Measurements from ENCODE around the gene COA3. TPM values are rescaled to one million over a fixed set of nuclear protein-coding genes. Genes with fewer than 3 reads are reported as not detected.

Gene COA3
- total RNA-seq, 1 donor from 2014 or later = 59.8 TPM

DNA sequence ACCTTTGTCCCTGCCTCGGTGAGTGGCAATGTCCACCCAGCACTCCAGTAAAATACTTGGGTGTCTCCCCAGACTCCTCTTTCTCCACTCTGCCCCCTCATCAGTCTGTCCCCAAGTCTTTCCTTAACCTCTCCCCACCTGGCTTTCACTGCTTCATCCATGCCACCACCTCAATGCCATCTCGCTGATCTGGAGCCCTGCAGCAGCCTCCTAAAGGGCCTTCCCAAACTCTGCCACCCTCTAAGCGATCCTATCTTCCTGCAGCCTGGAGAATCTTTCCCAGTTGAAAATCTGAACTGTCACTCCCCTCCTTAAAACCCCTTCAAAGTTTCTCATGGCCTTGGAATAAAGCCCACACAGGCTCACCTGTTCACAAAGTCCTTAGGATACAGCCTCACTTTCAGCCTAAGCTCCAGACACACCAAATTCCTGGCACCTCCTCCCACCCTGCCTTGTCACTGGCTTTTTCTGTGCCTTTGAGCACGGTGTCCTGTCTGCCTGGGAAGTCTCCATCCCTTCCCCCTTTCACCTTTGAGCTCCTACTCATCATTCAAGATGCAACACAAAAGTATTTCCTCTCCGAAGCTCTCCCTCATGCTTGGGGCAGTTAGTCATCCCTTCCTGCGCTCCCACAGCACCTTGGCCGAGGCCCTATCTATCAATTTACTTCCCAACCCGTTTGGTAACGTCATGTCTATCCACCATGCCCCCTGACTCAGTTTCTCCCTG, 15.3 kb downstream of the COA3 start:
- Histone ChIP-seq H3K27me3 (ENCODE audit: control insufficient read depth, insufficient read depth, low read length) (peaks cover 6% of the 10 kb centered on the region), H3K4me3 (ENCODE audit: low read depth, low read length) (no peak overlapping the region), H3K36me3 (ENCODE audit: control insufficient read depth, insufficient read depth, low read length) (peaks cover 6% of the 10 kb centered on the region)
- TF ChIP-seq CTCF (IDR thresholded peaks at IDR 0.05; ENCODE audit: insufficient read depth, low read length, severe bottlenecking) = no peak
- DNase-seq (ENCODE audit: low read depth) = peak; percentile 89
- FAIRE-seq = peak; percentile 83

DNA sequence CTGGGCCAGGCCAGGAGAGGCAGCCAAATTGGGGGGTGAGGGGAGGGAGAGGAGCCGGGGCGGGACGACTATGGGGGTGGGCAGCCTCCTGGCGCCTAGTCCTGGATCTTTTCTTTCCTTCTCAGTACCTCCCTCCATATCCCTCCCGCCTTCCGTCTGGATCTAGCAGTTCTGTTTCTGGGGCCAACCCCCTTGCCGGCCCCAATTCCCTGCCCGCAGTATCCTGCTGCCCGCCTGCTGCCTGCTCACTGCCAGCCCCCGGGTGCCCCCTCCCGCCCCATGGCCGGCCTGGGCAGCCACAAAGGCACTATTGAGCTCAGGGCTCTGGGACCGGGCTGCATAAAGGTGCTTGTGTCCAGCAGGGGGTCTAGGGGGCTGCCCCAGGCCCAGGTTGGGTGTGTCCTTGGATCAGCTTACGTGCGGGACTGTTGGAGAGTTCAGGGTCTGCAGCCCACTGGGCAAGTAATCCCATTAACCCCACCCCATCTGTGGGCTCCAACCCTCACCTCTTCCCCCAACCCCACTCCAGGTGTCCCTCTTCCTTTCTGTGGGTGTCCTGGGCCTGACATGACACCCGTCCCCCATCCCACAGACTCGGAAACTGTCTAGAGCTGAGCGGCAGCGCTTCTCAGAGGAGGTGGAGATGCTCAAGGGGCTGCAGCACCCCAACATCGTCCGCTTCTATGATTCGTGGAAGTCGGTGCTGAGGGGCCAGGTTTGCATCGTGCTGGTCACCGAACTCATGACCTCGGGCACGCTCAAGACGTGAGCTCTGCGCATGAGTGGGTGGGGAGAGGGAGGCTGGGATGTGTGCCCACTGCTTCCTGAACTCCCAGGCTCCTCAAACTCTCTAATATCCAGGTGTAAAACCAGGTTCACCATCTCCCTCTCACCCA, 16.1 kb downstream of the COA3 start:
- Histone ChIP-seq H3K4me3 (ENCODE audit: low read depth, low read length) (no peak overlapping the region), H3K36me3 (ENCODE audit: control insufficient read depth, insufficient read depth, low read length) (peaks cover 8% of the 10 kb centered on the region), H3K27me3 (ENCODE audit: control insufficient read depth, insufficient read depth, low read length) (peaks cover 6% of the 10 kb centered on the region)
- DNase-seq (ENCODE audit: low read depth) (no peak), FAIRE-seq (no peak)
- TF ChIP-seq CTCF (IDR thresholded peaks at IDR 0.05; ENCODE audit: insufficient read depth, low read length, severe bottlenecking) = no peak

- TF ChIP-seq CTCF (IDR thresholded peaks at IDR 0.05; ENCODE audit: insufficient read depth, low read length, severe bottlenecking) = no peak
- H3K4me3 ChIP-seq (ENCODE audit: low read depth, low read length) = no peak overlapping the region
- DNase-seq (ENCODE audit: low read depth) = no peak
- peaks cover 6% of the 10 kb centered on the region for H3K27me3 ChIP-seq (ENCODE audit: control insufficient read depth, insufficient read depth, low read length)
- peaks cover 8% of the 10 kb centered on the region for H3K36me3 ChIP-seq (ENCODE audit: control insufficient read depth, insufficient read depth, low read length)
- no peak for FAIRE-seq
Observed at GRCh38 chr17:42781639-42782165, 16.8 kb downstream of the COA3 start.

DNA sequence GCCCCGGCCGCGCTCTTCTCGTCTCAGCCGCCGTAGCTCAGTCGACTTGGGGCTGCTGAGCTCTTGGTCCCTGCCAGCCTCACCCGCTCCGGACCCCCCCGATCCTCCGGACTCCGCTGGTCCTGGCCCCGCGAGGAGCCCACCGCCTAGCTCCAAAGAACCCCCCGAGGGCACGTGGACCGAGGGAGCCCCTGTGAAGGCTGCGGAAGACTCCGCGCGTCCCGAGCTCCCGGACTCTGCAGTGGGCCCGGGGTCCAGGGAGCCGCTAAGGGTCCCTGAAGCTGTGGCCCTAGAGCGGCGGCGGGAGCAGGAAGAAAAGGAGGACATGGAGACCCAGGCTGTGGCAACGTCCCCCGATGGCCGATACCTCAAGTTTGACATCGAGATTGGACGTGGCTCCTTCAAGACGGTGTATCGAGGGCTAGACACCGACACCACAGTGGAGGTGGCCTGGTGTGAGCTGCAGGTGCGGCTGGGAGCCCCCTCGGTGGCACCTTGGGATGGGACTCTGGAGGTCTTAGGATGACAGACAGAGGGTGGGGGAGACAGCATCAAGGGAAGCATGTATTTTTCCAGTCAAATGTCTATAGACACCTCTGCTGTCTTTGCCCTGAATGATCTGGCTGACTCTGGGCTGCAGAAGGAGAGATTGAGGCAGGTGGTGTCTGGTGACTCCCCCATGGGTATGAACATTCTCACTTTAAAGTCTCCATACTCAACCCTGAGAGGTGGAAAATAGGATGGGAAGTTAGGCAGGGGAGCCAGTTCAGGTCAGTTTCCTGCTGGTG, 17.5 kb downstream of the COA3 start:
- FAIRE-seq = no peak
- Histone ChIP-seq H3K27me3 (ENCODE audit: control insufficient read depth, insufficient read depth, low read length) (peaks cover 6% of the 10 kb centered on the region), H3K36me3 (ENCODE audit: control insufficient read depth, insufficient read depth, low read length) (peaks cover 9% of the 10 kb centered on the region), H3K4me3 (ENCODE audit: low read depth, low read length) (peak overlapping the region; percentile 29)
- TF ChIP-seq CTCF (IDR thresholded peaks at IDR 0.05; ENCODE audit: insufficient read depth, low read length, severe bottlenecking) = no peak
- DNase-seq (ENCODE audit: low read depth) = no peak

DNA sequence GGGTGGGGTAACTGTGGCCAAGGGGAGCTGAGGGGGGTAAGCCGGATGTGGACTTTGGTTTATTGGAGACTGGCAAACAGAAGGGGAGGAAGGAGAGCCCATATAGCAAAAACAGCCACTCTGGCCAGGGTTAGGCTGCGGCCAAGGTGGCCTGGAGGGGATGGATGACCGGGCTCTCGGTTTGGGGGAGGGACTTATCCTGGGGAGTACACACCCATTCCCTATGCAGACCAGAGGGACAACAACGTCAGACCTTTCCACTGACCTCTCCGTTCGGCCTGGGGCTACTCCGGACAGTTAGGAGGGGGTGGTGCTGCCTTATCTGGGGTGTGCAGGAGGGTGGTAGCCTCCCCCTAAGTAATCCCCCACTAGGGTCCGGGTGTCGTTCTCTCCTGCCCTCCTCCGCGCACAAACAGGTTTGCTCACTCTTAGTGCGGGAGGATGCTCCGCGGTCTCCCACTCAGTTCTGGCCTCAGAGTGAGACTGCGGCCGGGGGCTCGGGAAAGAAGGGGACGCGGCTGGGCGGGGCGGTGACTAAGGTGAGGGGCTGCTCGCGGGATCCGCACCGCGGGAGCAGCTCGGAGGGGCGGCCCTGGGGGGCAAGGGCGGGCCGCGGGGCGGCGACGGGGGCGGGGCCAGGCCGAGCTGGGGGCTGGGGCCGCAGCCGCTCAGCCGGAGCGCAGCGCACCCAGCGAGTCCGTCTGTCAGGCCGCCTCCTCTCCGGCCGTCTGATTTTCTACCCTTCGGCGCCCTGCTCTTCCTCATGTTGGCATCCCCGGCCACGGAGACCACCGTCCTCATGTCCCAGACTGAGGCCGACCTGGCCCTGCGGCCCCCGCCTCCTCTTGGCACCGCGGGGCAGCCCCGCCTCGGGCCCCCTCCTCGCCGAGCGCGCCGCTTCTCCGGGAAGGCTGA, 18.3 kb downstream of the COA3 start, which contains the start of gene WNK4:
Gene WNK4 (plus strand): TSS at position 675 of the 915 bp plus-strand sequence. CDS start 89 bp downstream, at position 764.
- peak within 1 kb of the TSS; percentile 29 for H3K4me3 ChIP-seq (ENCODE audit: low read depth, low read length)
- DNase-seq (ENCODE audit: low read depth) (no peak), FAIRE-seq (no peak)
- no peak for TF ChIP-seq CTCF (IDR thresholded peaks at IDR 0.05; ENCODE audit: insufficient read depth, low read length, severe bottlenecking)
- H3K27me3 ChIP-seq (ENCODE audit: control insufficient read depth, insufficient read depth, low read length) = peaks cover 6% of the 10 kb centered on the region
- H3K36me3 ChIP-seq (ENCODE audit: control insufficient read depth, insufficient read depth, low read length) = peaks cover 14% of the 10 kb centered on the region
